Breast epithelium (tissue), 4 donors: Measurements from ENCODE around the gene APOBEC3H. TPM values are rescaled to one million over a fixed set of nuclear protein-coding genes. Genes with fewer than 3 reads are reported as not detected.
A peak's percentile ranks its signal among the peaks of the same experiment; 100 is the strongest.

ENCODE experiments used
- DNase-seq, 2 donors: peaks; one replicate each; pipeline ENCODE4 v3.0.0-alpha.2; 2019; ENCODE audit warnings: low spot score in 2 of 2
- H3K27ac ChIP-seq, 2 donors: fragments of 200-600 bp; sonication (generic) in 1 of 2; one replicate each; pipeline ENCODE4 v1.5.1; 2016 to 2019; ENCODE audit warnings: mild to moderate bottlenecking in 1 of 2
- H3K27me3 ChIP-seq, 2 donors: fragments of 200-600 bp; sonication (generic) in 1 of 2; one replicate each; pipeline versions ENCODE4 v1.5.1 to v1.6.0; 2017 to 2019; ENCODE audit warnings: control low read depth in 1 of 2, mild to moderate bottlenecking in 1 of 2
- H3K36me3 ChIP-seq: fragments of 200-600 bp; one replicate; pipeline ENCODE4 v1.5.1; 2019
- H3K4me1 ChIP-seq, 2 donors: fragments of 200-600 bp; sonication (generic); one replicate each; pipeline ENCODE4 v1.5.1; 2016 to 2019; ENCODE audit warnings: control low read depth in 1 of 2
- H3K4me3 ChIP-seq, 3 donors: fragments of 200-600 bp; sonication (generic); 1 replicate in 2 of 3; 2 replicates in 1 of 3; pipeline ENCODE4 v1.5.1; 2016 to 2019; ENCODE audit warnings: mild to moderate bottlenecking in 3 of 3, moderate library complexity in 2 of 3
- H3K9me3 ChIP-seq, 2 donors: fragments of 200-600 bp; sonication (generic) in 1 of 2; one replicate each; pipeline ENCODE4 v1.5.1; 2016 to 2019; ENCODE audit warnings: control low read depth in 1 of 2
- CTCF ChIP-seq, 3 donors: fragments of 450-650 bp; IDR thresholded peaks; one replicate each; pipeline ENCODE4 v1.5.1; 2016 to 2017; ENCODE audit warnings: antibody characterized with exemption in 3 of 3, mild to moderate bottlenecking in 3 of 3, moderate library complexity in 3 of 3
- POLR2A ChIP-seq: fragments of 450-650 bp; IDR thresholded peaks from one replicate; pipeline ENCODE4 v1.6.1; 2016; ENCODE audit warnings: antibody characterized with exemption, mild to moderate bottlenecking, moderate library complexity
- POLR2AphosphoS5 ChIP-seq, 3 donors: sonication (generic); formaldehyde crosslinking; IDR thresholded peaks; one replicate each; pipeline ENCODE4 v1.6.1; 2017; ENCODE audit warnings: antibody characterized with exemption in 3 of 3
- intact Hi-C: fragments of 100-400 bp; cut with DNase I; formaldehyde crosslinking; loops from one replicate; pipeline ENCODE4 v1.15.1; 2023; ENCODE audit warnings: low total_unique reads
- total RNA-seq, 3 donors: library from RNA; depleted of rRNA; stranded (reverse); fragments of >200 nt; gene quantifications; one replicate each; pipeline ENCODE4 v1.1.0, GENCODE V29; 2016

Gene APOBEC3H
- total RNA-seq, 3 donors from 2014 or later: 0.32 TPM; not detected in 2

- intact Hi-C loops: no loop called here
- Histone ChIP-seq H3K9me3 (no peaks in the 10 kb centered on the region), H3K27ac (no peak overlapping the region), H3K27me3 (no peaks in the 10 kb centered on the region), H3K4me3 (no peak overlapping the region), H3K4me1 (peaks cover 0 to 7% of the 10 kb centered on the region in 2 donors), H3K36me3 (no peaks in the 10 kb centered on the region)
- DNase-seq: no peak
- no peak for TF ChIP-seq POLR2AphosphoS5 (IDR thresholded peaks at IDR 0.05)
- TF ChIP-seq POLR2A: no peak
- no peak for TF ChIP-seq CTCF (IDR thresholded peaks at IDR 0.05)
Measured at GRCh38 chr22:39129081-39129480, 32.0 kb downstream of the APOBEC3H start.

GRCh38 chr22:39129746-39130145 lies 32.7 kb downstream of the APOBEC3H start:
- Histone ChIP-seq H3K4me1 (peaks cover 0 to 7% of the 10 kb centered on the region in 2 donors), H3K9me3 (no peaks in the 10 kb centered on the region), H3K27me3 (no peaks in the 10 kb centered on the region), H3K27ac (no peak overlapping the region), H3K4me3 (no peak overlapping the region), H3K36me3 (no peaks in the 10 kb centered on the region)
- DNase-seq: no peak
- intact Hi-C loops: no loop called here
- no peak for TF ChIP-seq POLR2A
- no peak for TF ChIP-seq CTCF (IDR thresholded peaks at IDR 0.05)
- TF ChIP-seq POLR2AphosphoS5 (IDR thresholded peaks at IDR 0.05): no peak

- intact Hi-C loops: no loop called here
- no peaks in the 10 kb centered on the region for H3K9me3 ChIP-seq
- no peak overlapping the region for H3K4me3 ChIP-seq
- DNase-seq: no peak
- H3K36me3 ChIP-seq: no peaks in the 10 kb centered on the region
- H3K27me3 ChIP-seq: no peaks in the 10 kb centered on the region
- no peak overlapping the region for H3K27ac ChIP-seq
- peaks cover 0 to 7% of the 10 kb centered on the region in 2 donors for H3K4me1 ChIP-seq
- TF ChIP-seq POLR2AphosphoS5 (IDR thresholded peaks at IDR 0.05) (no peak), POLR2A (no peak), CTCF (IDR thresholded peaks at IDR 0.05) (no peak)
Measured at GRCh38 chr22:39130152-39130704, 33.2 kb downstream of the APOBEC3H start.

- no peak for DNase-seq
- intact Hi-C loops: no loop called here
- Histone ChIP-seq H3K27ac (peak overlapping the region in 1 of 2 donors; percentile 55), H3K4me1 (peaks cover 0 to 7% of the 10 kb centered on the region in 2 donors), H3K9me3 (no peaks in the 10 kb centered on the region), H3K4me3 (no peak overlapping the region), H3K27me3 (no peaks in the 10 kb centered on the region), H3K36me3 (no peaks in the 10 kb centered on the region)
- TF ChIP-seq POLR2AphosphoS5 (IDR thresholded peaks at IDR 0.05): no peak
- no peak for TF ChIP-seq CTCF (IDR thresholded peaks at IDR 0.05)
- TF ChIP-seq POLR2A: no peak
Measured at GRCh38 chr22:39130892-39131855, 34.1 kb downstream of the APOBEC3H start.

- Histone ChIP-seq H3K9me3 (no peaks in the 10 kb centered on the region), H3K4me3 (no peak overlapping the region), H3K27me3 (no peaks in the 10 kb centered on the region), H3K36me3 (no peaks in the 10 kb centered on the region), H3K4me1 (peaks cover 0 to 7% of the 10 kb centered on the region in 2 donors), H3K27ac (no peak overlapping the region)
- TF ChIP-seq POLR2A: no peak
- no peak for TF ChIP-seq CTCF (IDR thresholded peaks at IDR 0.05)
- no peak for TF ChIP-seq POLR2AphosphoS5 (IDR thresholded peaks at IDR 0.05)
- intact Hi-C loops: no loop called here
- no peak for DNase-seq
Measured at GRCh38 chr22:39132281-39132680, 35.2 kb downstream of the APOBEC3H start.
